Fibroblast of lung (primary cell): ENCODE results near the gene SLC52A1. TPM values are rescaled to one million over a fixed set of nuclear protein-coding genes. Genes with fewer than 3 reads are reported as not detected.
A peak's percentile ranks its signal among the peaks of the same experiment; 100 is the strongest.
"Not testable (repeated sequence)": the region's sequence is repeated elsewhere in the genome, so short reads cannot be mapped to it uniquely, and the experiment has no call there.

Experiments
- DNase-seq, 2 donors: peaks; one replicate each; pipeline versions ENCODE4 v3.0.0 to v3.0.0-alpha.2; 2010; ENCODE audit warnings: low read depth in 2 of 2
- H2AFZ ChIP-seq: 2 replicates; pipeline ENCODE4 v1.5.1; 2012; ENCODE audit warnings: low read length, control low read depth, inconsistent platforms
- H3K27ac ChIP-seq: 2 replicates; pipeline ENCODE4 v1.5.1; 2011; ENCODE audit warnings: low read length, control low read depth; ENCODE audit not compliant: insufficient read depth
- H3K27me3 ChIP-seq: 2 replicates; pipeline ENCODE4 v1.5.1; 2011; ENCODE audit warnings: mild to moderate bottlenecking, low read length; ENCODE audit not compliant: control insufficient read depth, insufficient read depth
- H3K36me3 ChIP-seq: 2 replicates; pipeline ENCODE4 v1.5.1; 2011; ENCODE audit warnings: low read length; ENCODE audit not compliant: control insufficient read depth, insufficient read depth
- H3K4me1 ChIP-seq: 2 replicates; pipeline ENCODE4 v1.5.1; 2011; ENCODE audit warnings: low read length; ENCODE audit not compliant: control insufficient read depth, insufficient read depth; ENCODE audit errors: extremely low read depth
- H3K4me2 ChIP-seq: 2 replicates; pipeline ENCODE4 v1.5.1; 2011; ENCODE audit warnings: low read length, control low read depth; ENCODE audit not compliant: insufficient read depth; ENCODE audit errors: extremely low read depth
- H3K4me3 ChIP-seq, 4 experiments: fragments of 200-600 bp in 1 of 4; sonication (generic) in 1 of 4; replicated peaks in 1 of 4; 2 replicates each; pipeline ENCODE4 v1.5.1; 2011 to 2016; ENCODE audit warnings: low read length in 4 of 4, low read depth in 3 of 4, mild to moderate bottlenecking in 3 of 4, control low read depth in 2 of 4, inconsistent platforms in 1 of 4, mixed read lengths in 1 of 4; ENCODE audit not compliant: insufficient read depth in 1 of 4; ENCODE audit errors: control extremely low read depth in 1 of 4
- H3K79me2 ChIP-seq: 2 replicates; pipeline ENCODE4 v1.5.1; 2012; ENCODE audit warnings: mild to moderate bottlenecking, low read length, inconsistent platforms; ENCODE audit not compliant: control insufficient read depth, insufficient read depth
- H3K9ac ChIP-seq: 2 replicates; pipeline ENCODE4 v1.5.1; 2011; ENCODE audit warnings: mild to moderate bottlenecking, low read length, control low read depth; ENCODE audit not compliant: insufficient read depth
- H3K9me3 ChIP-seq: 2 replicates; pipeline ENCODE4 v1.5.1; 2012; ENCODE audit warnings: low read depth, low read length; ENCODE audit not compliant: control insufficient read depth, insufficient read depth
- H4K20me1 ChIP-seq: 2 replicates; pipeline ENCODE4 v1.5.1; 2011; ENCODE audit warnings: low read length; ENCODE audit not compliant: control insufficient read depth, insufficient read depth; ENCODE audit errors: extremely low read depth
- EZH2 ChIP-seq: IDR thresholded peaks from 2 replicates; pipeline ENCODE4 v1.5.1; 2012; ENCODE audit warnings: low read length, control low read depth, mild to moderate bottlenecking; ENCODE audit errors: missing control alignments
- polyA plus RNA-seq, 2 donors: library from polyadenylated mRNA; depleted of rRNA in 1 of 2; stranded (reverse) in 1 of 2; unstranded in 1 of 2; fragments of >200 nt; gene quantifications; 2 replicates each; pipeline ENCODE4 v1.2.1, GENCODE V29; 2011 to 2012; ENCODE audit warnings: missing spikeins in 1 of 2
- total RNA-seq: library from RNA; depleted of rRNA; stranded (reverse); fragments of >200 nt; gene quantifications from 2 replicates; pipeline ENCODE4 v1.2.1, GENCODE V29; 2014
- TF ChIP-seq, protein P1 (sequence below), 2 donors: IDR thresholded peaks in 1 of 2; conservative IDR thresholded peaks in 1 of 2; 1 replicate in 1 of 2; 2 replicates in 1 of 2; pipeline ENCODE4 v1.5.1; 2011 to 2012; ENCODE audit warnings: low read length in 2 of 2, control low read depth in 1 of 2, inconsistent platforms in 1 of 2, low read depth in 1 of 2, mild to moderate bottlenecking in 1 of 2

SLC52A1 gene
- total and polyA plus RNA-seq, 2 donors (not counting 1 experiment from before 2014, with no cell fraction given): 0.66 TPM; not detected in 1

GRCh38 chr17:5033352-5034015 is 1.7 kb downstream of the SLC52A1 start:
- DNase-seq: no peak
- Histone ChIP-seq H3K9me3 (no peaks in the 10 kb centered on the region), H3K27me3 (no peaks in the 10 kb centered on the region), H2AFZ (no peak overlapping the region), H3K4me2 (no peak overlapping the region), H3K4me3 (no peak overlapping the region), H4K20me1 (no peaks in the 10 kb centered on the region), H3K4me1 (no peaks in the 10 kb centered on the region), H3K36me3 (no peaks in the 10 kb centered on the region), H3K27ac (no peak overlapping the region), H3K79me2 (no peaks in the 10 kb centered on the region), H3K9ac (no peak overlapping the region)
- TF ChIP-seq, protein P1, sequence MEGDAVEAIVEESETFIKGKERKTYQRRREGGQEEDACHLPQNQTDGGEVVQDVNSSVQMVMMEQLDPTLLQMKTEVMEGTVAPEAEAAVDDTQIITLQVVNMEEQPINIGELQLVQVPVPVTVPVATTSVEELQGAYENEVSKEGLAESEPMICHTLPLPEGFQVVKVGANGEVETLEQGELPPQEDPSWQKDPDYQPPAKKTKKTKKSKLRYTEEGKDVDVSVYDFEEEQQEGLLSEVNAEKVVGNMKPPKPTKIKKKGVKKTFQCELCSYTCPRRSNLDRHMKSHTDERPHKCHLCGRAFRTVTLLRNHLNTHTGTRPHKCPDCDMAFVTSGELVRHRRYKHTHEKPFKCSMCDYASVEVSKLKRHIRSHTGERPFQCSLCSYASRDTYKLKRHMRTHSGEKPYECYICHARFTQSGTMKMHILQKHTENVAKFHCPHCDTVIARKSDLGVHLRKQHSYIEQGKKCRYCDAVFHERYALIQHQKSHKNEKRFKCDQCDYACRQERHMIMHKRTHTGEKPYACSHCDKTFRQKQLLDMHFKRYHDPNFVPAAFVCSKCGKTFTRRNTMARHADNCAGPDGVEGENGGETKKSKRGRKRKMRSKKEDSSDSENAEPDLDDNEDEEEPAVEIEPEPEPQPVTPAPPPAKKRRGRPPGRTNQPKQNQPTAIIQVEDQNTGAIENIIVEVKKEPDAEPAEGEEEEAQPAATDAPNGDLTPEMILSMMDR (conservative IDR thresholded peaks at IDR 0.05 in 1 of 2, IDR thresholded peaks at IDR 0.05 in 1 of 2; ENCODE audit: low read depth in 1 of 2, low read length in 2 of 2): no peak
- no peak for TF ChIP-seq EZH2

GRCh38 chr17:5032865-5033264 is 2.4 kb downstream of the SLC52A1 start:
- Histone ChIP-seq H2AFZ (no peak overlapping the region), H3K27ac (no peak overlapping the region), H3K79me2 (no peaks in the 10 kb centered on the region)

DNA sequence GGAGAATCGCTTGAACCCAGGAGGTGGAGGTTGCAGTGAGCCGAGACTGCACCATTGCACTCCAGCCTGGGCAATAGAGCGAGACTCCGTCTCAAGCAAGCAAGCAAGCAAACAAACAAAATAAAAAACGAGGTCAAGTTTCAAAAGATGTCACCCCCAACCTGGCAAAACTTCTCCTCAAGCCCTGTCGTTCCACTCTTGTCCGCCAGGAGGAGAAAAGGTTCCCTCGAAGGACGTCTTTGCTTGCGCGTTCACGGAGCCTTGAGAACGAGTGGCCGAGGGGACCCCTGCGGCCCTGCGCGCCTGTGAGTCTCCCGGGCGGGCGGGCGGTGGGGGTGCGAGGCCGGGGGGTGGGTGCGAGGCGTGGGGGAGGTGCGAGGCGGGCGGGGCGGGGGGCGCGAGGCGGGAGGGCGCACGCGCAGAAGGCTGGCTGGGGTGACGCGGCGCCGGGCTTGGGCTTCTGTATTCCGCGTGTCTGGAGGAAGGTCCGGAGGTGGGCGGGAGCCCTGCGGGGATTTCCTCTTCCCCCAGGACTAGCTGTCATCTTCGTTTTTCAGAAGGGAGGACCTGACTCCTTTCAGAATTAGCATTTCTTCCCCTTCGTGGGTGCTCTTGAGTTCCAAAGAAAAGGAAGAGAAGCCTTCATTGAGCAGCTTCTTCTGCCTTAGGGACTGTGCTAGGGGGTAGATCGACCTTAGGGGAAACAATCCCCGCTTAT is 3.7 kb downstream of the SLC52A1 start:
- Histone ChIP-seq H3K79me2 (no peaks in the 10 kb centered on the region), H3K36me3 (no peaks in the 10 kb centered on the region), H3K27me3 (no peaks in the 10 kb centered on the region), H2AFZ (peak overlapping the region; percentile 86), H3K9me3 (no peaks in the 10 kb centered on the region), H4K20me1 (no peaks in the 10 kb centered on the region), H3K9ac (no peak overlapping the region), H3K4me3 (peak overlapping the region in 2 of 4 experiments; percentile 39 to 51), H3K4me2 (peak overlapping the region; percentile 1), H3K27ac (no peak overlapping the region), H3K4me1 (no peaks in the 10 kb centered on the region)
- TF ChIP-seq, protein P1 (conservative IDR thresholded peaks at IDR 0.05 in 1 of 2, IDR thresholded peaks at IDR 0.05 in 1 of 2; ENCODE audit: low read depth in 1 of 2, low read length in 2 of 2): peak; percentile 73 to 81
- no peak for TF ChIP-seq EZH2
- DNase-seq: peak; percentile 68 to 74

More at GRCh38 chr17:5032865-5033264, 2.4 kb downstream of the SLC52A1 start:
- TF ChIP-seq, protein P1 (conservative IDR thresholded peaks at IDR 0.05 in 1 of 2, IDR thresholded peaks at IDR 0.05 in 1 of 2; ENCODE audit: low read depth in 1 of 2, low read length in 2 of 2): no peak
- TF ChIP-seq EZH2: no peak
- Histone ChIP-seq H4K20me1 (no peaks in the 10 kb centered on the region), H3K9ac (no peak overlapping the region), H3K9me3 (no peaks in the 10 kb centered on the region), H3K4me1 (no peaks in the 10 kb centered on the region), H3K27me3 (no peaks in the 10 kb centered on the region), H3K4me3 (no peak overlapping the region), H3K4me2 (no peak overlapping the region), H3K36me3 (no peaks in the 10 kb centered on the region)
- DNase-seq: no peak

- not testable (repeated sequence) for H4K20me1 ChIP-seq, H3K36me3 ChIP-seq, H3K4me3 ChIP-seq, H3K79me2 ChIP-seq, H2AFZ ChIP-seq, H3K27ac ChIP-seq, H3K4me2 ChIP-seq, H3K9ac ChIP-seq, H3K27me3 ChIP-seq, DNase-seq, H3K4me1 ChIP-seq, H3K9me3 ChIP-seq
These were observed 5.1 kb downstream of the SLC52A1 start for GRCh38 chr17:5030168-5030567.
